Measurements from ENCODE around the gene ATP6V1G1. TPM values are rescaled to one million over a fixed set of nuclear protein-coding genes. Genes with fewer than 3 reads are reported as not detected.

Gene ATP6V1G1
- total and polyA plus RNA-seq, 2 experiments from 2014 or later, result 166 to 509 TPM

GRCh38 chr9:114608525-114608796 is 20.9 kb downstream of the ATP6V1G1 start:
- Histone ChIP-seq H4K20me1 (replicated peaks; ENCODE audit: insufficient read depth) (no peaks in the 10 kb centered on the region), H3K4me1 (ENCODE audit: insufficient read depth) (peaks cover 16% of the 10 kb centered on the region), H3K27ac (ENCODE audit: low read depth) (no peak overlapping the region), H3K79me2 (replicated peaks; ENCODE audit: insufficient read depth) (peaks cover 13% of the 10 kb centered on the region; the same call in 1 of the 2 replicates), H3K27me3 (ENCODE audit: insufficient read depth) (peaks cover 14% of the 10 kb centered on the region), H3K4me2 (no peak overlapping the region), H2AFZ (no peak overlapping the region), H3K36me3 (ENCODE audit: insufficient read depth) (no peaks in the 10 kb centered on the region), H3K9me2 (ENCODE audit: insufficient read depth) (0 out of 2 replicates have a peak, but pooled peaks cover 6% of the 10 kb centered on the region), H3F3A (replicated peaks; ENCODE audit: low read depth) (no peaks in the 10 kb centered on the region), H3K4me3 (no peak overlapping the region)
- Mint-ChIP-seq H3K4me3 (no peak overlapping the region), H3K9me3 (peaks cover 6% of the 10 kb centered on the region; the same call in 1 of the 3 replicates), H3K27ac (no peak overlapping the region), H3K4me1 (peaks cover 21% of the 10 kb centered on the region), H3K36me3 (ENCODE audit: low read depth) (peaks cover 10% of the 10 kb centered on the region; the same call in 2 of the 3 replicates), H3K27me3 (ENCODE audit: insufficient read depth, low read depth, poor library complexity) (peaks cover 18% of the 10 kb centered on the region)
- no peak for ATAC-seq
- no peak for DNase-seq (ENCODE audit: low spot score)
- TF ChIP-seq JUNB (IDR thresholded peaks at IDR 0.05; ENCODE audit: unreplicated experiment) (no peak), EZH2 (IDR thresholded peaks at IDR 0.05; ENCODE audit: low read depth, unreplicated experiment) (no peak), CTCF (conservative IDR thresholded peaks at IDR 0.05; ENCODE audit: low read depth in 2 of 2) (no peak), CREB1 (CRISPR knock-in tag; IDR thresholded peaks at IDR 0.05; ENCODE audit: low read depth) (no peak), REST (IDR thresholded peaks at IDR 0.05; ENCODE audit: unreplicated experiment) (no peak), POLR2AphosphoS5 (IDR thresholded peaks at IDR 0.05; ENCODE audit: low read depth) (no peak), STAT1 (IDR thresholded peaks at IDR 0.05; ENCODE audit: unreplicated experiment) (no peak), ZNF462 (CRISPR knock-in tag; IDR thresholded peaks at IDR 0.05) (no peak), ZNF331 (CRISPR knock-in tag; IDR thresholded peaks at IDR 0.05; ENCODE audit: low read depth) (no peak), ETS1 (IDR thresholded peaks at IDR 0.05) (no peak), ZNF114 (CRISPR knock-in tag; IDR thresholded peaks at IDR 0.05) (no peak), EZH2phosphoT487 (IDR thresholded peaks at IDR 0.05; ENCODE audit: unreplicated experiment) (no peak), NANOG (IDR thresholded peaks at IDR 0.05; ENCODE audit: borderline replicate concordance) (no peak)
